Endodermal cell (in vitro differentiated cells): ENCODE measurements around the gene PHF8. TPM values are rescaled to one million over a fixed set of nuclear protein-coding genes. Genes with fewer than 3 reads are reported as not detected.

Experiments
- DNase-seq: peaks from one replicate; pipeline ENCODE4 v3.0.0-alpha.2; 2017
- H3K27ac ChIP-seq: 2 replicates; pipeline ENCODE4 v1.5.1; 2013; ENCODE audit warnings: mild to moderate bottlenecking, low read depth, low read length, moderate library complexity
- H3K27me3 ChIP-seq: 2 replicates; pipeline ENCODE4 v1.6.1; 2013; ENCODE audit warnings: mild to moderate bottlenecking, low read length, moderate library complexity; ENCODE audit not compliant: insufficient read depth, control insufficient read depth, poor library complexity, severe bottlenecking
- H3K36me3 ChIP-seq: 2 replicates; pipeline ENCODE4 v1.7.0; 2013; ENCODE audit warnings: mild to moderate bottlenecking, low read length, moderate library complexity; ENCODE audit not compliant: control insufficient read depth, insufficient read depth
- H3K4me1 ChIP-seq: one replicate; pipeline ENCODE4 v1.7.0; 2013; ENCODE audit warnings: low read length; ENCODE audit not compliant: control insufficient read depth, insufficient read depth
- H3K4me3 ChIP-seq: 2 replicates; pipeline ENCODE4 v1.5.1; 2013; ENCODE audit warnings: mild to moderate bottlenecking, low read length, moderate library complexity
- H3K9ac ChIP-seq: 2 replicates; pipeline ENCODE4 v1.6.1; 2013; ENCODE audit warnings: mild to moderate bottlenecking, low read length, moderate library complexity; ENCODE audit not compliant: poor library complexity, severe bottlenecking; ENCODE audit errors: extremely low read depth
- H3K9me3 ChIP-seq: 2 replicates; pipeline ENCODE4 v1.6.1; 2013; ENCODE audit warnings: mild to moderate bottlenecking, low read length, moderate library complexity; ENCODE audit not compliant: control insufficient read depth
- H3K27ac Mint-ChIP-seq: 2 replicates; pipeline ENCODE4 v1.8.0; 2020; ENCODE audit warnings: mixed read lengths
- H3K27me3 Mint-ChIP-seq: 2 replicates; pipeline ENCODE4 v1.8.0; 2021; ENCODE audit warnings: mild to moderate bottlenecking, mixed read lengths; ENCODE audit not compliant: insufficient read depth
- H3K36me3 Mint-ChIP-seq: 2 replicates; pipeline ENCODE4 v1.8.0; 2020; ENCODE audit warnings: low read depth, mixed read lengths
- H3K4me1 Mint-ChIP-seq: 2 replicates; pipeline ENCODE4 v1.8.0; 2020; ENCODE audit warnings: mixed read lengths
- H3K4me3 Mint-ChIP-seq: 2 replicates; pipeline ENCODE4 v1.8.0; 2020; ENCODE audit warnings: mild to moderate bottlenecking, moderate library complexity, mixed read lengths
- H3K9me3 Mint-ChIP-seq: 2 replicates; pipeline ENCODE4 v1.8.0; 2020; ENCODE audit warnings: mild to moderate bottlenecking, mixed read lengths
- CTCF ChIP-seq: fragments of 200-600 bp; sonication (generic); conservative IDR thresholded peaks from 2 replicates; pipeline ENCODE4 v1.5.0; 2021; ENCODE audit warnings: antibody characterized with exemption, mild to moderate bottlenecking
- WGBS, 2 experiments: methylation state at CpG; one replicate each; pipeline versions ENCODE4 v1.1.5 to v1.1.7; 2013; ENCODE audit warnings: missing lambda C conversion rate in 2 of 2, mixed read lengths in 1 of 2; ENCODE audit not compliant: insufficient coverage in 1 of 2, insufficient read length in 1 of 2; 5-methylcytosine and 5-hydroxymethylcytosine counted together
- total RNA-seq, 2 donors: library from RNA; stranded (reverse); fragmentation: NEBNext Ultra II Directional in 1 of 2; extraction: Animal tissue kit (Norgen Biotek cat#: 25700) in 1 of 2; gene quantifications; 2 replicates in 1 of 2; 3 replicates in 1 of 2; pipeline ENCODE4 v1.2.1, GENCODE V29; 2021

Gene PHF8
- total RNA-seq, 2 donors from 2014 or later = 30.6 to 36.4 TPM

GRCh38 chrX:53918702-53919101, 125.6 kb downstream of the PHF8 start:
- Histone ChIP-seq H3K9me3 (no peaks in the 10 kb centered on the region), H3K27me3 (no peaks in the 10 kb centered on the region), H3K36me3 (no peaks in the 10 kb centered on the region), H3K4me1 (no peaks in the 10 kb centered on the region), H3K9ac (no peak overlapping the region), H3K27ac (no peak overlapping the region), H3K4me3 (no peak overlapping the region)
- H3K27me3 Mint-ChIP-seq = no peaks in the 10 kb centered on the region
- TF ChIP-seq CTCF = no peak
- no peak for DNase-seq
- no peaks in the 10 kb centered on the region for H3K36me3 Mint-ChIP-seq
- H3K4me3 Mint-ChIP-seq = no peak overlapping the region
- peaks cover 42% of the 10 kb centered on the region for H3K9me3 Mint-ChIP-seq
- peaks cover 11% of the 10 kb centered on the region for H3K4me1 Mint-ChIP-seq
- H3K27ac Mint-ChIP-seq = no peak overlapping the region

GRCh38 chrX:53900623-53901022, 143.7 kb downstream of the PHF8 start:
- DNase-seq = no peak
- peaks cover 2% of the 10 kb centered on the region for H3K9me3 ChIP-seq
- H3K4me1 Mint-ChIP-seq = no peaks in the 10 kb centered on the region
- 95% methylated on average over 5 of the region's 5 CpGs; no CpG with 5 or more reads in 1 of the 2 experiments for WGBS, 2 experiments
- H3K27ac Mint-ChIP-seq = no peak overlapping the region
- no peak overlapping the region for H3K4me3 ChIP-seq
- no peak overlapping the region for H3K4me3 Mint-ChIP-seq
- H3K27ac ChIP-seq = no peak overlapping the region
- peaks cover 3% of the 10 kb centered on the region for H3K4me1 ChIP-seq
- H3K9ac ChIP-seq = no peak overlapping the region
- no peaks in the 10 kb centered on the region for H3K36me3 ChIP-seq
- H3K27me3 Mint-ChIP-seq = no peaks in the 10 kb centered on the region
- H3K27me3 ChIP-seq = no peaks in the 10 kb centered on the region
- peaks cover 45% of the 10 kb centered on the region for H3K9me3 Mint-ChIP-seq
- TF ChIP-seq CTCF = no peak
- H3K36me3 Mint-ChIP-seq = peaks cover under 1% of the 10 kb centered on the region

- H3K4me1 Mint-ChIP-seq = no peaks in the 10 kb centered on the region
- no peak overlapping the region for H3K4me3 ChIP-seq
- H3K9me3 ChIP-seq = peaks cover 6% of the 10 kb centered on the region
- no peaks in the 10 kb centered on the region for H3K27me3 ChIP-seq
- no peak overlapping the region for H3K4me3 Mint-ChIP-seq
- H3K27ac ChIP-seq = no peak overlapping the region
- no peak for TF ChIP-seq CTCF
- H3K36me3 Mint-ChIP-seq = peaks cover 7% of the 10 kb centered on the region
- no peak for DNase-seq
- WGBS, 2 experiments = 100% methylated on average over 1 of the region's 3 CpGs; no CpG with 5 or more reads in 1 of the 2 experiments
- H3K27ac Mint-ChIP-seq = no peak overlapping the region
- H3K9me3 Mint-ChIP-seq = peaks cover 51% of the 10 kb centered on the region
- H3K36me3 ChIP-seq = no peaks in the 10 kb centered on the region
- no peak overlapping the region for H3K9ac ChIP-seq
- H3K4me1 ChIP-seq = peaks cover 3% of the 10 kb centered on the region
- no peaks in the 10 kb centered on the region for H3K27me3 Mint-ChIP-seq
These were observed 149.0 kb downstream of the PHF8 start for GRCh38 chrX:53895270-53895669.

Other genes with a start within 250 kb of the PHF8 start
- 1 to 10 TPM; 9.6 to 9.7 TPM for gene FAM120C, start 138.8 kb upstream of the PHF8 start, total RNA-seq